Thyroid gland (tissue), 4 donors: ENCODE data around the gene PCIF1. TPM values are rescaled to one million over a fixed set of nuclear protein-coding genes. Genes with fewer than 3 reads are reported as not detected.

Experiments used
- DNase-seq, 2 donors: peaks; one replicate each; pipeline ENCODE4 v3.0.0-alpha.2; 2019
- H3K27ac ChIP-seq, 3 donors: fragments of 200-600 bp; sonication (generic); 1 replicate in 2 of 3; 2 replicates in 1 of 3; pipeline ENCODE4 v1.5.1; 2016 to 2019; ENCODE audit warnings: mild to moderate bottlenecking in 1 of 3, moderate library complexity in 1 of 3
- H3K27me3 ChIP-seq: fragments of 200-600 bp; sonication (generic); one replicate; pipeline ENCODE4 v1.5.1; 2019
- H3K36me3 ChIP-seq, 2 donors: fragments of 200-600 bp; sonication (generic); one replicate each; pipeline ENCODE4 v1.5.1; 2016 to 2019
- H3K4me1 ChIP-seq, 2 donors: fragments of 200-600 bp; sonication (generic); one replicate each; pipeline ENCODE4 v1.5.1; 2017 to 2019
- H3K4me3 ChIP-seq, 3 donors: fragments of 200-600 bp; sonication (generic); replicated peaks in 1 of 3; 1 replicate in 2 of 3; 2 replicates in 1 of 3; pipeline ENCODE4 v1.5.1; 2016; ENCODE audit warnings: mild to moderate bottlenecking in 1 of 3
- H3K9me3 ChIP-seq: fragments of 200-600 bp; sonication (generic); one replicate; pipeline ENCODE4 v1.5.1; 2017
- POLR2A ChIP-seq, 2 donors: fragments of 450-650 bp; IDR thresholded peaks; one replicate each; pipeline ENCODE4 v1.6.1; 2017; ENCODE audit warnings: antibody characterized with exemption in 2 of 2, mild to moderate bottlenecking in 2 of 2, moderate library complexity in 1 of 2
- WGBS, 2 donors: methylation state at CpG; one replicate each; pipeline ENCODE4 v1.1.5; 2017; 5-methylcytosine and 5-hydroxymethylcytosine counted together
- intact Hi-C: fragments of 100-400 bp; cut with DNase I; formaldehyde crosslinking; loops from one replicate; pipeline ENCODE4 v1.15.1; 2023
- total RNA-seq, 4 donors: library from RNA; depleted of rRNA; stranded (reverse); fragments of >200 nt; gene quantifications; one replicate each; pipeline ENCODE4 v1.2.3, GENCODE V29; 2016
- TF ChIP-seq, protein P1 (sequence below), 6 experiments: fragments of 200-600 bp in 3 of 6; fragments of 450-650 bp in 3 of 6; sonication (generic) in 3 of 6; IDR thresholded peaks; one replicate each; pipeline ENCODE4 v1.5.1; 2016 to 2019; ENCODE audit warnings: antibody characterized with exemption in 6 of 6, mild to moderate bottlenecking in 2 of 6, inconsistent platforms in 1 of 6, moderate library complexity in 1 of 6

The PCIF1 gene
- total RNA-seq, 4 donors from 2014 or later = 28.1 to 63.6 (median 49.1) TPM

DNA sequence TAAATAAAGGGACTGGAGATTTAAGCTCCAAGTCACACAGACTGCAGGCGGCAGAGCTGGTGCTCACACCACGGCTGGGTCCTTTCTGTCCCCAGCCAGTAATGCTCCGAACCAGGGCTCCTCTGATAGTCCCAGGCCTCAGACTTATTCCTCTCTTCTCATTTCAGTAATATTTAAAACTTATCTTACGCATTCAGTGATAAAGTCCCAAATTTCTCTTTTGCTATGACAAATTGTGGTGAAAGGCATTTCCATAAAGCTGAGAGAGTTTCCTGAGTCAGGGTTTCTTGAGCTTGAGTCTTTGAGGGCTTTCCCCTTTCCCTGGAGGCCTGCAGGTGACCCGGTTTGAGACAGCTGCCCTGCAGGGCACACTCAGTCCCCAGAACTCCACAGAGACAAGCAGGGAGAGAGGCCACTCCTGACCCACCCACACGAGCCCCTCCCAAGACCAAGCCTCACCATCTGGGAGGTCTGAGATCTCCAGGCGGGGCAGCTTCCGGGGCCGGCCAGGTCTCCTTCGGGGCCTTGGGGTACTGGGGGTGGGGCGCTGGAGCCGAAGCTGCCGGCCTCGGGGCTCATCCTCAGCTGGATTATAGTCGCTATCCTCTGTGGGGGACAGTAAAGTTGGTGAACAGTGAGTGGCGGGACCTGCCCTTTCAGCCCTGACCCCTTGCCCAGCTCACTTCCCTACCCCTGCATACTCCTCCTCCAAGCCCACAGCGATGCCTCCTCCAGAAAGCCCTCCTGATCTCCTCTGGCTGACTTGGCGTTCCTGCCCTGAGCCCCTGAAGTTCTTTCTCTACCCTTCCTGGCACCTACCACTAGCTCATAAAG, 30.9 kb downstream of the PCIF1 start:
- Histone ChIP-seq H3K36me3 (peaks cover 68 to 77% of the 10 kb centered on the region in 2 donors), H3K9me3 (no peaks in the 10 kb centered on the region), H3K27me3 (no peaks in the 10 kb centered on the region), H3K4me3 (no peak overlapping the region), H3K27ac (no peak overlapping the region), H3K4me1 (peaks cover 0 to 6% of the 10 kb centered on the region in 2 donors)
- intact Hi-C loops = no loop called here
- DNase-seq = no peak
- WGBS, 2 donors = 90 to 91% methylated on average over 9 to 15 of the region's 18 CpGs
- TF ChIP-seq, protein P1, sequence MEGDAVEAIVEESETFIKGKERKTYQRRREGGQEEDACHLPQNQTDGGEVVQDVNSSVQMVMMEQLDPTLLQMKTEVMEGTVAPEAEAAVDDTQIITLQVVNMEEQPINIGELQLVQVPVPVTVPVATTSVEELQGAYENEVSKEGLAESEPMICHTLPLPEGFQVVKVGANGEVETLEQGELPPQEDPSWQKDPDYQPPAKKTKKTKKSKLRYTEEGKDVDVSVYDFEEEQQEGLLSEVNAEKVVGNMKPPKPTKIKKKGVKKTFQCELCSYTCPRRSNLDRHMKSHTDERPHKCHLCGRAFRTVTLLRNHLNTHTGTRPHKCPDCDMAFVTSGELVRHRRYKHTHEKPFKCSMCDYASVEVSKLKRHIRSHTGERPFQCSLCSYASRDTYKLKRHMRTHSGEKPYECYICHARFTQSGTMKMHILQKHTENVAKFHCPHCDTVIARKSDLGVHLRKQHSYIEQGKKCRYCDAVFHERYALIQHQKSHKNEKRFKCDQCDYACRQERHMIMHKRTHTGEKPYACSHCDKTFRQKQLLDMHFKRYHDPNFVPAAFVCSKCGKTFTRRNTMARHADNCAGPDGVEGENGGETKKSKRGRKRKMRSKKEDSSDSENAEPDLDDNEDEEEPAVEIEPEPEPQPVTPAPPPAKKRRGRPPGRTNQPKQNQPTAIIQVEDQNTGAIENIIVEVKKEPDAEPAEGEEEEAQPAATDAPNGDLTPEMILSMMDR (IDR thresholded peaks at IDR 0.05) = no peak
- no peak for TF ChIP-seq POLR2A (IDR thresholded peaks at IDR 0.05)

DNA sequence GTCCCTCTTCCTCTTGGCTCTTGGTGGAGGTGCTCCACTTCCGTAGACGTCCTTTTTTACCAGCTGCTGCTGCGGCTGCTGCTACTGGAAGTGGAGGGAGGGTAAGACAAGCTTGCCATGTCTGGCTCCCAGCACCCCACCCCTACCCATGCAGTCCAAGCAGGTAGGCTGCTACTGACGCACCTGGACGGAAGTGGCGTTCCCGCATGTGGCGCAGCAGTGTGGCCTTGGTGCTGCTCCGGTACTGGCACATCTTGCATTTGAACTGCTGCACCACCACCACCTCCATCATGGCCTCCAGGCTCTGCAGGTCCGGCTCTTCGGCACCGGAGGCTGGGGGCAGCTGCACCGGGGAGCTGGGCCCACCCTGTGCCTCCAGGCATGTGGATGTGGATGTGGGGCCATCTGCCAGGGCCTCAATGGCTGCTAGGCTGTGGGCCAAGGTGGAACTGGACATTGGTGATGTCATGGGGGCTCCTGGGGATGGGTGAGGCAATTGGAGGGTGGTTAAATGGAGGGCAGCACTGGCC, 33.1 kb downstream of the PCIF1 start:
- H3K4me3 ChIP-seq = no peak overlapping the region
- H3K27ac ChIP-seq = no peak overlapping the region
- TF ChIP-seq POLR2A (IDR thresholded peaks at IDR 0.05) = no peak
- TF ChIP-seq, protein P1 (IDR thresholded peaks at IDR 0.05) = no peak
- peaks cover 2 to 7% of the 10 kb centered on the region in 2 donors for H3K4me1 ChIP-seq
- H3K36me3 ChIP-seq = peaks cover 48 to 55% of the 10 kb centered on the region in 2 donors
- intact Hi-C loops = no loop called here
- no peaks in the 10 kb centered on the region for H3K9me3 ChIP-seq
- no peaks in the 10 kb centered on the region for H3K27me3 ChIP-seq
- no peak for DNase-seq
- WGBS, 2 donors = 93 to 95% methylated on average over 12 to 13 of the region's 13 CpGs

DNA sequence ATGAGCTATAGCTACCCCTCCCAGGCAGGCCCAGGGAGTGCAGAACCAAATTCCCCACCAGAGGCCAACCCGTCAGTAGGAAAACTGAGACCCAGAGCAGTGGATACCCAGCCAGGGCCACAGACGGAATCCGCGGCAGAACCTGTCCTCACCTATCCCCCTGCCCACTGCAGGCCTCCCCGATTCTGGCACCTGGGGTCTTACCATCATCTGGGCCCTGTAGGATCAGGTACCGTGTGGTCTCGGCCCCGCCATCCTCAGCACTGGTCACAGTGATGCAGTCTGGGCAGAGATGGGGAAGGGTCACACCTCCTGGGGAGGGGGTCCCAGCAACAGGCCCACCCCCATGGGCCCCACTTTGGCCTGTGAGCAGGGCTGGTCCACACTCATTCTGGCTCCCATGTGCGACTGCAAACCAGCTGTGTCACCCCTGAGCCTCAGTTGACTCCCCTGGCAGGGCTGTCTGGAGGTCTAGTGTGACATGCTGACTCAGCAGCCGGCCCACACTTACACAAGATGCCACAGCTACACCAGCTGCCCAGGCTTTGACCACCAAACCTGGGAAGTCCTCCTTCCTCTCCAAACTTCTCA, 33.7 kb downstream of the PCIF1 start:
- Histone ChIP-seq H3K27ac (no peak overlapping the region), H3K4me3 (no peak overlapping the region), H3K9me3 (no peaks in the 10 kb centered on the region), H3K36me3 (peaks cover 45 to 49% of the 10 kb centered on the region in 2 donors), H3K4me1 (peaks cover 5 to 7% of the 10 kb centered on the region in 2 donors), H3K27me3 (no peaks in the 10 kb centered on the region)
- 94 to 97% methylated on average over 6 to 10 of the region's 10 CpGs for WGBS, 2 donors
- TF ChIP-seq POLR2A (IDR thresholded peaks at IDR 0.05) = no peak
- TF ChIP-seq, protein P1 (IDR thresholded peaks at IDR 0.05) = no peak
- intact Hi-C loops = no loop called here
- DNase-seq = no peak

DNA sequence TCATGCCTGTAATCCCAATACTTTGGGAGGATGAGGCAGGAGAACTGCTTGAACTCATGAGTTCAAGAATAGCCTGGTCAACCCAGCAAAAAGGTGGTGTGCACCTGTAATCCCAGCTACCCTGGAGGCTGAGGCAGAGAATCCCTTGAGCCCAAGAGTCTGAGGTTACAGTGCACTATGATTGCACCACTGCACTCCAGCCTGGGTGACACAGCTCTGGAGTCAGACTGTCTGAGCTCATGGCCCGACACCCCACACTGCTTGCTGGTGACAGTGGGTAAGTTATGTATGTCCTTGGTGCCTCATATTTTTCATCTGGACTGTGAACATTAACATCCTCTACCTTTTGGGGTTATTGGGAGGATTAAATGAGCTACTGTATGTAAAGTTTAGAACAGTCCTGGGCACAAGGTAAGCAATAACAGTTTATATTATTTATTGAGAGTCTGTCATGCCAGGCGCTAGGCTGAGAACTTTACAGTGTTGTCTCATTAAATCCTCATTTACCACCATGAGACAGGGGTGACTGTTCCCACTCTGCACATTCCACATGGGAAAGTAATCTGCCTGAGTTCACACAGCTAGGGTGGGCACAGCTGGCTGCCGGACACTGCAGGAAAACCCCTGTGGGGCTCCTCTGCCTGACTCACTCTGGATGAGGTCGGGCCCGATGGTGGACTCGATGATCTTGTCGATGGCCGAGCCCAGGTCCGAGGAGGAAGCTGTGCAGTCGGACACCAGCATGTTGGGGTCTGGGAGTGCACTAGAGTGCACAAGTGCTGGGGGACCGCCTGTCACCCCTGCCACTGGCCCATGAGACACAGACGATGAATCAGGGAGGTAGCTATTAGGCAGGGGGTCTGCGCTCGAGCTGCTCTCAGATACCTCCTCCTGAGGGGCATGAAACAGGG, 34.6 kb downstream of the PCIF1 start:
- Histone ChIP-seq H3K4me3 (no peak overlapping the region), H3K9me3 (no peaks in the 10 kb centered on the region), H3K4me1 (peaks cover 5 to 7% of the 10 kb centered on the region in 2 donors), H3K27me3 (no peaks in the 10 kb centered on the region), H3K36me3 (peaks cover 36 to 40% of the 10 kb centered on the region in 2 donors), H3K27ac (no peak overlapping the region)
- no peak for DNase-seq
- 81 to 90% methylated on average over 11 of the region's 14 CpGs for WGBS, 2 donors
- intact Hi-C loops = no loop called here
- TF ChIP-seq POLR2A (IDR thresholded peaks at IDR 0.05) = no peak
- TF ChIP-seq, protein P1 (IDR thresholded peaks at IDR 0.05) = no peak
